AG10803 (cell line): ENCODE measurements around the gene EXOC4.

Experiments
- DNase-seq: peaks from one replicate; pipeline ENCODE4 v3.0.0; 2010; ENCODE audit warnings: low read depth
- H3K4me3 ChIP-seq: 2 replicates; pipeline ENCODE4 v1.5.1; 2011; ENCODE audit warnings: mild to moderate bottlenecking, low read length, control low read depth
- TF ChIP-seq, protein P1 (sequence below): conservative IDR thresholded peaks from 2 replicates; pipeline ENCODE4 v1.5.1; 2011; ENCODE audit warnings: mild to moderate bottlenecking, low read length, control low read depth, inconsistent platforms

EXOC4 gene

DNA sequence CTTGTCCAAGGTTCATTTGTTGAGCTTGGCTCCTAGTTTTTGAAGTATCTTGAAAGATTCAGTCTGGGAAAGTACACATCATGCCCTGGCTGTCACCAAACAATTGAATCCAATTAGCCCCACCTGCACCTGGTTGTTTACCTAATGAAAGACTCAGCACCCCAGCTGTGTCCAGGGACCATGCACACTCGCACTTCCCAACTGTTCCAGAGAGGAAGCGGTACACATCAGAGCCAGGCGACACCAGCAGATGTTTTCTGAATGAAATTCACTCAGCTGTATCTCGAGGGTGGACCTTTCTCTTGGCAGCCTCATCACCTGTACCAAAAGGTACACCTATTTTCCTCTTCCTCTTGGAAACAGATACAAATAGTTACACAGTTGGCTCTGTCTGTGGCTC is 657.9 kb downstream of the EXOC4 start:
- no peak for DNase-seq
- H3K4me3 ChIP-seq = no peak overlapping the region
- TF ChIP-seq, protein P1, sequence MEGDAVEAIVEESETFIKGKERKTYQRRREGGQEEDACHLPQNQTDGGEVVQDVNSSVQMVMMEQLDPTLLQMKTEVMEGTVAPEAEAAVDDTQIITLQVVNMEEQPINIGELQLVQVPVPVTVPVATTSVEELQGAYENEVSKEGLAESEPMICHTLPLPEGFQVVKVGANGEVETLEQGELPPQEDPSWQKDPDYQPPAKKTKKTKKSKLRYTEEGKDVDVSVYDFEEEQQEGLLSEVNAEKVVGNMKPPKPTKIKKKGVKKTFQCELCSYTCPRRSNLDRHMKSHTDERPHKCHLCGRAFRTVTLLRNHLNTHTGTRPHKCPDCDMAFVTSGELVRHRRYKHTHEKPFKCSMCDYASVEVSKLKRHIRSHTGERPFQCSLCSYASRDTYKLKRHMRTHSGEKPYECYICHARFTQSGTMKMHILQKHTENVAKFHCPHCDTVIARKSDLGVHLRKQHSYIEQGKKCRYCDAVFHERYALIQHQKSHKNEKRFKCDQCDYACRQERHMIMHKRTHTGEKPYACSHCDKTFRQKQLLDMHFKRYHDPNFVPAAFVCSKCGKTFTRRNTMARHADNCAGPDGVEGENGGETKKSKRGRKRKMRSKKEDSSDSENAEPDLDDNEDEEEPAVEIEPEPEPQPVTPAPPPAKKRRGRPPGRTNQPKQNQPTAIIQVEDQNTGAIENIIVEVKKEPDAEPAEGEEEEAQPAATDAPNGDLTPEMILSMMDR = no peak

DNA sequence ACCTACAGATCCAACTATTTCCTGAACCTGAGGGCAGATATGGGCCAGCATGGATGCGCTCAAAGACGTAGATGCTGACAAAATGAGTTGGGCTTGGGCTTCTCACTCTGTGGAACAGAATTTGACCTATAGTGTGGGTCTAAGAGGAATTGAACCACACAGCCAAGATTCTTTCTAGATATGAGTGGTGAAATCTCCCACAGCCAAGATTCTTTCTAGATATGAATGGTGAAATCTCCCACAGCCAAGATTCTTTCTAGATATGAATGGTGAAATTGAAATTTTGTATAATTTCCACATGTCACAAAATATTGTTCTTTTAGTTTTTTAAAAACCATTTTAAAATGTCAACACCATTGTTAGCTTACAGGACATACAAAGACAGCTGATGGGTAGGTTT is 658.8 kb downstream of the EXOC4 start:
- H3K4me3 ChIP-seq = no peak overlapping the region
- no peak for DNase-seq
- TF ChIP-seq, protein P1 = no peak

DNA sequence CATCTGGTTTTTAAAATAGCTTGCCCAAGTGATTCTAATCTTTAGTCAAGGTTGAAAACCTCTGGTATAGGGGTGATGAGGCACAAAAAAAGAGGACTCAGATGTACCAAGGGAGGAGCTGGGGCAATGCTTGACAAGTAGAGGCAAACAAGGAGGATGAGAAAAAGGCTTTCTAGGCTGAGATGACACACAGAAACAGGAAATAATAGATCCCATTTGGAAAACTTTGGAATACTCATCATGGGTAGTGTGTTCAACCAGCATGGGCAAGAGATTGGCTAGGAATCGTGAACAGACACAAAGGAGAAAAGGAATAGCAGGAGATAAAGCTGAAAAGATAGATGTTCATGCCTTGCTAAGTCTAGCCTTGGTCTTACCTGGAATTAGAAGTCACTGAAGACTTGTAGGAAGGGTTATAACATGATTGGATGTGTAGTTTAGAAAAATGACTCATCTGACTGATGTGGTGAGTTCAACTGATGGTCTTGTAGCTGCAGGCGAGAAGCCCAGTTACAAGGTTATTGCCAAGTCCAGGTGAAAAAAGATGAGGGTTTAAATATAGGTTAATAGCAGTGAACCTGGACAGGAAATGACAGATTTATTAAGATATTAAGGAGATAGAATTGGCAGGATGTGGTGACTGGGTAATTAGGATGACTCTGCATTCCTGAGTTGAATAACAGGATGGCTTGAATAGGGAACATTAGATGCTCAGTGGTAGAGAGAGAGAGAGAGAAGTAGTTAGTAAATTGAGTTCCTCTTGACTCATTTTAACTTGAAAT is 660.2 kb downstream of the EXOC4 start:
- no peak overlapping the region for H3K4me3 ChIP-seq
- TF ChIP-seq, protein P1 = no peak
- DNase-seq = peak; percentile 64

DNA sequence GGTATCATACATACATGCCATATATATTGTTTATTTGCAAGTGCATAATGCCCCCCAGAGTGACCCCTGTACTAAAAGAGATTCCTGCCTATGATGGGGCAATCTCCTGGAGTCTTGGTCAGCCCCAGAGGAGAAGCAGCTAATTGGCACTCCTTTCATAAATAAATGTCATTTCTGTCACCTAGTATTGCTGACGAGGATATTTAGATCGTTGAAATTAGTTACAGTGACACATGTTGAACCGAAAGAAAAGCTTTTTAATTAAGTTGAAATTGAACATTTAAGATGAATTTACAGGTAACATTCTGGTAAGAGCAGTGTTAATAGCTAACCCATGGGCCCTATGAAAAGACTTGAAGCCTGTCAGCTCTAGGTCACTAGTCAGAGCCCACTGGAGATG is 663.7 kb downstream of the EXOC4 start:
- H3K4me3 ChIP-seq = no peak overlapping the region
- TF ChIP-seq, protein P1 = no peak
- DNase-seq = no peak

DNA sequence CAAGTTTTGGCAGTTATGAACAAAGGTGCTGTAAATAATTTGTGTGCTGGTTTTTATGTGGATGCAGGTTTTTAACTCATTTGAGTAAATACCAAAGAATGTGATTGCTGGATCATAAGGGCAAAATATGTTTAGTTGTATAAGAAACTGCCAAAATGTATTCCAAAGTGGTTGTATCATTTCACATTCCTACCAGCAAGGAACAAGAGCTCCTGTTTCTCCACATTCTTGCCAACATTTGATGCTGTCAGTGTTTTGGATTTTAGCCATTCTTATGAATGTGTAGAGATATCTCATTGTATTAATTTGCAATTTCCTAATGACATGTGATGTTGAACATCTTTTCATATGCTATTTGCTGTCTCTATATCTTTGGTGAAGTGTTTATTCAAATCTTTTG is 666.9 kb downstream of the EXOC4 start:
- TF ChIP-seq, protein P1 = no peak
- DNase-seq = peak; percentile 38
- H3K4me3 ChIP-seq = no peak overlapping the region

DNA sequence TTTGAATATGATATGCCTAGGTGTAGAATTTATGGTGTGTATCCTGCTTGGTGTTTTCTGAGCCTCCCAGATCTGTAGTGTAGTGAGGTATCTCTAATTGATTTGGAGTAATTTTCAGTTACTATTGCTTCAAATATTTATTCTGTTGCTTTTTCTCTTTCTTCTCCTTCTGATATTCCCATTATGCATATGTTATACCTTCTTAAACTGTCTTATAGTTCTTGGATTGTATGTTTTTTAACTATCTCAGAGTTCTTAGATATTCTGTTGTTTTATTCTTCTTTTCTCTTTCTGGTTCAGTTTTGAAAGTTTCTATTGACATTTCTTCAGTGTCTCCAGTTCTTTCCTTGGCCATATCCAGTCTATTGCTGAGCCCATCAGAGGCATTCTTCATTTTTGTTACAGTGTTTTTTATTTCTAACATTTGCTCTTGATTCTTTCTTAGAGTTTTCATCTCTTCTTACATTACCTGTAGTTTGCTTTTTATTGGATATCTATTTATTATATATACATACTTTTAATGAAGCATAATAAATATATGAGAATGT is 668.8 kb downstream of the EXOC4 start:
- no peak for DNase-seq
- no peak overlapping the region for H3K4me3 ChIP-seq
- TF ChIP-seq, protein P1 = no peak

DNA sequence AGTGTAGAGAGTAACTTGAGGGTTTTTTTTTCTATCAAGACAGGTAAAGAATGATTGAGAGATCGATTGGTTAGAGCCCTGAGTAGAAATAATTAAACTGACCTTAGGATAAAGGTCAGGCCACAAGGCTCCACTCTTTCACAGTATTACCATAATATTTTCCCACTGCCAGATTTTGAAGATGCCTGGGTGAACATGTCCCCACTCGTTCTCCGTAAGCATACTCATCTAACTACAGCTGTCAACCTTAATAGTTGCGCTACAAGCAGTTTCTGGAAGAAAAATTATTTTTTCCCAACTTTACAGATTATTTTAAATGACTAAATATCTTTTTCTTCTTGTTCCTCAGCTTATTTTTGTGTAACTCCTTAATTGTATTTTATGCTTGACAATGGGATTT is 671.1 kb downstream of the EXOC4 start:
- TF ChIP-seq, protein P1 = no peak
- H3K4me3 ChIP-seq = no peak overlapping the region
- no peak for DNase-seq
